WTC11 (cell line): ENCODE measurements around the gene OR4N2.

Source experiments
- FOXK1 ChIP-seq: sonication (generic); formaldehyde crosslinking; IDR thresholded peaks from 2 replicates; pipeline ENCODE4 v1.8.0; 2022; ENCODE audit warnings: mild to moderate bottlenecking, moderate library complexity, missing genetic modification reagents
- ZNF138 ChIP-seq: sonication (generic); formaldehyde crosslinking; conservative IDR thresholded peaks from 2 replicates; pipeline ENCODE4 v1.8.1; 2022; ENCODE audit warnings: mild to moderate bottlenecking, moderate library complexity, missing genetic modification reagents

- TF ChIP-seq FOXK1 (CRISPR knock-in tag) (no peak), ZNF138 (CRISPR knock-in tag) (no peak)
These were observed 74.6 kb downstream of the OR4N2 start for GRCh38 chr14:19878029-19878642.
